Stimulated activated CD8-positive, alpha-beta memory T cell treated with anti-CD3 and anti-CD28 coated beads, Interleukin-12 subunit alpha, Interleukin-12 subunit beta, amount 100 ng/mL, for 1 hour (primary cell): ENCODE data around the gene TSPAN31.
A peak's percentile ranks its signal among the peaks of the same experiment; 100 is the strongest.
"Not testable (repeated sequence)": the region's sequence is repeated elsewhere in the genome, so short reads cannot be mapped to it uniquely, and the experiment has no call there.

ENCODE experiments used
- DNase-seq: peaks from one replicate; pipeline ENCODE4 v3.0.0-alpha.2; 2020; ENCODE audit warnings: low read depth

The TSPAN31 gene

DNA sequence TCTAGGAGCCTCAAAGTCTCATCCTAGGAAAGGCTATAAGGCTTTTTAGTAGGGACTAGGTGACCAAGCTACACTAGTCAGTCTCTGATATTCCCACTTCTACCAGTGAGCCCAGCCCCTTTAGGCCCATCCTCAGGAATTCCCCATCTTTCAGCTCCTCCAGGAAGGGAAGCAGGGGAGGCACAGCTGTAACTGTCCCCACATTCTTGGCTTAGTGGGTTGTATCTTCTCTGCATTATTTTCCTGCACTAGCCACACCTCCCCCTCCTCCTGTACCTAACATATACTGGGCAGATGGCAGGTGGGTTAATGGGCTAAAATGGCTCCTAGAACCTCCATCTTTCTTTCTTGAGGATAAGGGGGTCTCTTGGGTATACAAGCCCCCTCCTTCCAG lies 22.5 kb downstream of the TSPAN31 start:
- DNase-seq = no peak

DNA sequence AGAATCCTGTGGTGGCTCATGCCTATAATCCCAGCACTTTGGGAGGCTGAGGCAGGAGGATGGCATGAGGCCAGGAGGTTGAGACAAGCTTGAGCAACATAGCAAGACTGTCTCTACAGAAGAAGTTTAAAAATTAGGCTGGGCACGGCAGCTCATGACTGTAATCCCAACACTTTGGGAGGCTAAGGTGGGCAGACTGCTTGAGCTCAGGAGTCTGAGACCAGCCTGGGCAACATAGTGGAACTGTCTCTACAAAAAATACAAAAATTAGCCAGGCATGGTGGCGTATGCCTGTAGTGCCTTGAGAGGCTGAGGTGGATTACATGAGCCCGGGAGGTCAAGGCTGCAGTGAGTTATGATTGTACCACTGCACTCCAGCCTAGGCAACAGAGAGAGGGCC lies 23.0 kb downstream of the TSPAN31 start:
- no peak for DNase-seq

DNA sequence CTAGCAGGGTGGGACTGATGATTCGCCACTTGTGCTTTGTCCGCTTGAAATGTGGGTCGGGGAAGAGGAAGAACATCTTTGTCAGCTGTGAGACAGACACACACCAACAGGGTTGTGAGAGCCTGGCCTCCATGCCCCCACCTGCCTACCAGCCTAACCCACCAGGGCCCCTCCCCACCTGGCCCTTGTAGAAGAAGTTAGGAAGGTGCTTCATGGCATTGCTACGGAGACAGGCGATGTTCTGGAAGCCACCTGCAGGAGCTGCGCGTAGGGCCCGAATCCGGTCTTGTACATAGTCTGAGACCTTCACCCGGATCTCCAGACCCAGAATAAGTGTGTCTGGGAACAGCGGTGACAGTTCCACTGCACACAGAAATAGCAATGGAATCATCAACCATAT lies 24.8 kb downstream of the TSPAN31 start:
- no peak for DNase-seq

DNA sequence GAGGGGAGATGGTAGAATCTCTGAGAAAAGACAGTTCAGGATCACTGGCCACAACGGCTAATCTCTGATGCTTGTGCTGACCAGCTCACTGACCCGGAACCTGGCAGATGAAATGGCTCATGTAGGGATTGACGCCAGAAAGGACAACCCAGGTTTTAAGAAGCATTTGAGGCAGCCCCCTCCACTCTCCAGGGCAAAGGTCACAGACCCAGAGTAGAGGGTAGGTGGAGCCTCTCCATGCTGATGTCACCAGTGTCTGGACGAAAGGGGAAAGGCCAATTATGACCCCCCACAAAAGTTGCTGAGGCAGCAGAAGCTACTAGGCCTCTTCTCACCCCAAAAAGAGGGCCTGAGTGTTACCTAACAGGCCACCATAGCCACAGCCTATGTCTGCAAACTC lies 25.9 kb downstream of the TSPAN31 start:
- DNase-seq = no peak

DNA sequence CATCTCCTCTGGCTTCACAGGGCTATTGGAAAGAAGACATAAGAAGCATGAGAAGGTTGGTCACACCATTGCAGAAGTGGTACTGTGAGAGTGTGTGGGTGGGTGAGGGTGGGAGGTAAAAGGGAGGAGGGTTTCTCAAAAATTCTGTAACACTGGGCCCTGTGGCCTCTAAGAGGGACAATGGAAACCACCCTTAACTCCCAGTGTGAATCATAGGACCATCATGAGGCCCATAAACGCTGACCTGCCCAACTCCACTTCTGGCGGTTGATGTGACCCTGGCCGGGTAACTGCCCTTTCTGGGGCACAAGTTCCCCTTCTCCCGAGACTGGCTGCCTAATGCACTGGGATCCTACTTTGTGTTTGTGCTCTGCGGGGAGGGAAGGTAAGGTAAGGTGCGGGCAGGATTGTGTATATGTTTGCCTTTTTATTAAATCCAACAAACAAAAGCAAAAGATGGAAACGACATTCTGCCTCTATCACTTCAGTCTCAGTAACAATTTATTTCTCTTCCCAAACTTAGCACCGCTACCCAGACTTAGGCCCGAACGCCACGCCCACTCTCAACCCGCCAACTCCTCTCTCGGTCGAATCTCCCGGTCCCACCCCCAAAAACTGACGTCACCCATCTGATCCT lies 26.5 kb downstream of the TSPAN31 start:
- DNase-seq = peak; percentile 62

GRCh38 chr12:57771873-57772428 lies 27.1 kb downstream of the TSPAN31 start, which contains the start of gene METTL1:
Gene METTL1, minus strand, starts transcription at chr12:57772105. Its CDS starts 22 bp downstream, at chr12:57772083.
- peak; percentile 79 for DNase-seq

GRCh38 chr12:57772429-57773322 lies 27.8 kb downstream of the TSPAN31 start, which contains the start of gene EEF1AKMT3:
Gene EEF1AKMT3, plus strand, starts transcription at chr12:57772614. Its CDS starts 111 bp downstream, at chr12:57772725.
- DNase-seq = no peak

GRCh38 chr12:57774634-57775033 lies 29.8 kb downstream of the TSPAN31 start:
- DNase-seq = not testable (repeated sequence)

- no peak for DNase-seq
These were observed 30.2 kb downstream of the TSPAN31 start for GRCh38 chr12:57775044-57775443.

- DNase-seq = no peak
These were observed 30.9 kb downstream of the TSPAN31 start for GRCh38 chr12:57775563-57776246.

DNA sequence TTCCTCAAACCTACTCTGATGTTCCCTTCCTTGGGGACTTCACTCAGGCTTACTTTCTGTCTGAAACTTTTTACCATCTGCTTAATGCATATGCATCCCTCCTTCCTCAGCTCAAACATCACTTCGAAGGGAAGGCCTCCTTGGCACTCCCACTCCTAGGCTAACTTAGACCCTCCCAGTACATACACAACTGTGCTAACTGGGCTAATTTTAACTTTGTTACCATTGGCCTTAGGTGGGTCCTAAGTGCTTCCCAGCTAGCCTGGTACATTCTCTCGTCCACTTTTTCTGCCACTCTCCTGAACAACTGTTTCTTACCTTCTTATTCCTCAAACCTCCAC lies 31.4 kb downstream of the TSPAN31 start:
- no peak for DNase-seq

- DNase-seq = no peak
These were observed 32.5 kb downstream of the TSPAN31 start for GRCh38 chr12:57777367-57777766.

- DNase-seq = no peak
These were observed 33.1 kb downstream of the TSPAN31 start for GRCh38 chr12:57777911-57778310.

- DNase-seq = no peak
These were observed 34.9 kb downstream of the TSPAN31 start for GRCh38 chr12:57779736-57780135.

DNA sequence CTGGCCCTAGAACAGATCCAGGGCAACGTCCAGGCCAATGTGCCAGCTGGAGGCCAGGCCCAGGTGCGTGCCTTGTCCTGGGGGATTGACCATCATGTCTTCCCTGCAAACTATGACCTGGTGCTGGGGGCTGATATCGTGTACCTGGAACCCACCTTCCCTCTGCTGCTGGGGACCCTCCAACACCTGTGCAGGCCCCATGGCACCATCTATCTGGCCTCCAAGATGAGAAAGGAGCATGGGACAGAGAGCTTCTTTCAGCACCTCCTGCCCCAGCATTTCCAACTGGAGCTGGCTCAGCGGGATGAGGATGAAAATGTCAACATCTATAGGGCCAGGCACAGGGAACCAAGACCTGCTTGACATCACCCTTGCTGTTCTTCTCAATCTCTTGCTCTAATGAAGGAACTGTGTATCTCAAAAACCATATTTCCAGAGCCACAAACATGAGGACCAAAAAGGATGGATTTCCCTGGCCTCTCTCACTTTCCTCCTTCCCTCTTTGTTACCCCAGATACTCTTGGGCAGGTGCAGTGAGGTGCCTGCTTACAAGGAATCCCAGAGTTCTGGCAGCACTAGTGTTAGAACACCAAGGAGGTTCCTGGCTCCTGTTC lies 35.6 kb downstream of the TSPAN31 start:
- no peak for DNase-seq

- DNase-seq = no peak
These were observed 36.4 kb downstream of the TSPAN31 start for GRCh38 chr12:57781244-57781643.

- DNase-seq = no peak
These were observed 37.0 kb downstream of the TSPAN31 start for GRCh38 chr12:57781801-57782200.

DNA sequence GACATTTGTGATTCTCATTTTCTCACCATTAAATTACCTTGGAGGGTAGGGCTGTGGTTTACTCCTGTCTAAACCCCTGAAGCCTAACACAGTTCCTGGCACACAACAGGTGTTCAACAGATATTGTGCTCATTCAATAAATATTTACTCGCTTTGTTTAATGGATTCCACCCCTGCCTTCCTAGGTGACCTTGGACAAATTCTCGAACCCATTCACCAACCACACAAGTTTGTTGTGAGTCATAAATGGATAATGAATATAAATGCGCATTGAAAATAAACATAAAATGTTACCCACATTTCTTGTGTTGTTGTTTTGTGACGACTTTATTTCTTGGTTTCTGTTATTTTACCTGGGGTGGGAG lies 37.4 kb downstream of the TSPAN31 start:
- DNase-seq = no peak

GRCh38 chr12:57782608-57783465 lies 38.0 kb downstream of the TSPAN31 start, which contains the start of gene TSFM:
Gene TSFM, plus strand, starts transcription at chr12:57782787. Its CDS starts 15 bp downstream, at chr12:57782802.
- DNase-seq = peak; percentile 98

DNA sequence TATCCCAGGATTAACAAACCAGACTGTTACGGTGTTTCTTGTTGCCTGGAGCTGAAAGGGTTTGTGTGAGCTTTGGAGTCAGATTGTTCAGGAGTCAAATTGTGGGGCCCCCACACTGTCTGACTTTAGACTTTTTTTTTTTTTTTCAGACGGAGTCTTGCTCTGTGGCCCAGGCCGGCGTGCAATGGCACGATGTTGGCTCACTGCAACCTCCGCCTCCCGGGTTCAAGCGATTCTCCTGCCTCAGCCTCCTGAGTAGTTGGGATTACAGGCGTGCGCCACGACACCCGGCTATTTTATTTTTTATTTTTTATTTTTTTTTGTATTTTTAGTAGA lies 38.6 kb downstream of the TSPAN31 start:
- no peak for DNase-seq

GRCh38 chr12:57783861-57784260 lies 39.0 kb downstream of the TSPAN31 start:
- no peak for DNase-seq
